K562 (cell line): ENCODE results near the gene ERO1B. TPM values are rescaled to one million over a fixed set of nuclear protein-coding genes. Genes with fewer than 3 reads are reported as not detected.

Source experiments
- ATAC-seq: fragments of 200-7000 bp; cut with Tn5 transposase; 3 replicates; pipeline ENCODE4 v1.9.1; 2020; ENCODE audit warnings: moderate library complexity
- BruUV-seq: library from RNA; stranded (reverse); fragments of 400-500 nt; replicated peaks from 2 replicates; lab custom pipeline; 2021; lab: Mats Ljungman, UMichigan
- CTCF ChIA-PET: fragments of 300-600 bp; formaldehyde crosslinking; extraction: SDS; loops from one replicate; lab custom pipeline; 2021; ENCODE audit warnings: low intra/inter-chr PET ratio; lab: Yijun Ruan, JAX
- POLR2A ChIA-PET: fragments of 300-600, 350-650 bp; sonication (Branson Sonifier 250); formaldehyde crosslinking; extraction: SDS; loops from one replicate; lab custom pipeline; 2021; ENCODE audit warnings: antibody characterized with exemption, inconsistent platforms; lab: Yijun Ruan, JAX
- DNase-seq, 4 experiments: peaks; one replicate each; pipeline versions ENCODE4 v3.0.0 to v3.0.0-alpha.2; 2011 to 2018; ENCODE audit warnings: low spot score in 3 of 4, mixed read lengths in 3 of 4; ENCODE audit errors: extremely low read depth in 1 of 4
- FAIRE-seq: peaks from 2 replicates; lab custom pipeline; 2011; peaks lifted over from hg19 to GRCh38; lab: Jason Lieb, UNC
- H2AFZ ChIP-seq: 2 replicates; pipeline ENCODE4 v1.6.0; 2011; ENCODE audit warnings: low read depth, low read length, control low read depth, inconsistent platforms
- H3K27ac ChIP-seq: fragments of 200-600 bp; 3 replicates; pipeline ENCODE4 v1.8.0; 2011; ENCODE audit warnings: low read depth, mild to moderate bottlenecking, control low read depth, inconsistent platforms, low read length, moderate library complexity, mixed read lengths; ENCODE audit errors: extremely low read depth
- H3K27me3 ChIP-seq, 2 experiments: fragments of 300-600 bp in 1 of 2; 2 replicates in 1 of 2; 3 replicates in 1 of 2; pipeline versions ENCODE4 v1.6.0 to v1.8.0; 2011; ENCODE audit warnings: inconsistent platforms in 2 of 2, low read length in 2 of 2, mild to moderate bottlenecking in 1 of 2, mixed read lengths in 1 of 2, moderate library complexity in 1 of 2; ENCODE audit not compliant: control insufficient read depth in 2 of 2, insufficient read depth in 2 of 2
- H3K36me3 ChIP-seq: fragments of 300-600 bp; 3 replicates; pipeline ENCODE4 v1.8.0; 2011; ENCODE audit warnings: mild to moderate bottlenecking, low read length, inconsistent platforms; ENCODE audit not compliant: control insufficient read depth, insufficient read depth
- H3K4me1 ChIP-seq, 2 experiments: fragments of 200-600 bp in 1 of 2; replicated peaks in 1 of 2; 2 replicates in 1 of 2; 3 replicates in 1 of 2; pipeline versions ENCODE4 v1.5.1 to v1.8.0; 2011; ENCODE audit warnings: inconsistent platforms in 2 of 2, low read length in 2 of 2, mild to moderate bottlenecking in 1 of 2, mixed read lengths in 1 of 2, moderate library complexity in 1 of 2; ENCODE audit not compliant: control insufficient read depth in 2 of 2, insufficient read depth in 2 of 2
- H3K4me2 ChIP-seq: 2 replicates; pipeline ENCODE4 v1.6.1; 2011; ENCODE audit warnings: low read length, control low read depth, inconsistent platforms, mixed read lengths; ENCODE audit not compliant: insufficient read depth
- H3K4me3 ChIP-seq: fragments of 200-600 bp; sonication (generic), shearing (Covaris generic); 2 replicates; pipeline ENCODE4 v1.5.1; 2016; ENCODE audit warnings: control low read depth, inconsistent platforms
- H3K79me2 ChIP-seq: fragments of 200-600 bp; 3 replicates; pipeline ENCODE4 v1.8.0; 2011; ENCODE audit warnings: low read length, inconsistent platforms; ENCODE audit not compliant: control insufficient read depth, insufficient read depth
- H3K9ac ChIP-seq, 2 experiments: 2 replicates each; pipeline versions ENCODE4 v1.6.0 to v1.6.1; 2011; ENCODE audit warnings: low read depth in 2 of 2, low read length in 2 of 2, control low read depth in 1 of 2, inconsistent platforms in 1 of 2, mild to moderate bottlenecking in 1 of 2, mixed read lengths in 1 of 2; ENCODE audit not compliant: insufficient read depth in 1 of 2
- H3K9me1 ChIP-seq: one replicate; pipeline ENCODE4 v1.6.0; 2011; ENCODE audit warnings: inconsistent platforms, mild to moderate bottlenecking, low read length, moderate library complexity; ENCODE audit not compliant: control insufficient read depth, insufficient read depth
- H3K9me3 ChIP-seq: replicated peaks from 2 replicates; pipeline ENCODE4 v1.5.1; 2011; ENCODE audit warnings: low read depth, low read length, inconsistent platforms; ENCODE audit not compliant: control insufficient read depth, insufficient read depth
- H4K20me1 ChIP-seq: replicated peaks from 2 replicates; pipeline ENCODE4 v1.6.1; 2011; ENCODE audit warnings: low read length, inconsistent platforms, mixed read lengths; ENCODE audit not compliant: control insufficient read depth, insufficient read depth
- ARID4B ChIP-seq: sonication (generic); formaldehyde crosslinking; IDR thresholded peaks from 2 replicates; pipeline ENCODE4 v1.8.0; 2022; ENCODE audit warnings: mild to moderate bottlenecking, missing genetic modification reagents
- CBX1 ChIP-seq: sonication (generic); IDR thresholded peaks from 2 replicates; pipeline ENCODE4 v1.6.1; 2016; ENCODE audit warnings: antibody characterized with exemption, low read depth, mild to moderate bottlenecking
- CREM ChIP-seq: IDR thresholded peaks from 2 replicates; pipeline ENCODE4 v1.6.1; 2014; ENCODE audit warnings: antibody characterized with exemption, low read depth
- ELF1 ChIP-seq: fragments of 200-800 bp; sonication (Bioruptor generic); IDR thresholded peaks from 2 replicates; pipeline ENCODE4 v1.6.1; 2016; ENCODE audit warnings: missing genetic modification characterization, missing compliant biosample characterization
- FOXA3 ChIP-seq, 2 experiments: fragments of 450-650 bp in 1 of 2; sonication (generic) in 1 of 2; formaldehyde crosslinking; IDR thresholded peaks in 1 of 2; conservative IDR thresholded peaks in 1 of 2; 2 replicates each; pipeline versions ENCODE4 v1.4.0 to v1.8.0; 2020 to 2022; ENCODE audit warnings: mild to moderate bottlenecking in 2 of 2, missing genetic modification reagents in 1 of 2
- FOXP1 ChIP-seq: sonication (generic); formaldehyde crosslinking; IDR thresholded peaks from 2 replicates; pipeline ENCODE4 v1.8.0; 2022; ENCODE audit warnings: mild to moderate bottlenecking, missing genetic modification reagents
- JUN ChIP-seq, 2 experiments: sonication (generic) in 1 of 2; formaldehyde crosslinking in 1 of 2; IDR thresholded peaks; 2 replicates each; pipeline versions ENCODE4 v1.6.1 to v1.8.0; 2012 to 2022; ENCODE audit warnings: borderline replicate concordance in 2 of 2, mild to moderate bottlenecking in 2 of 2, improper control_type of control experiment in 1 of 2, low read depth in 1 of 2, low read length in 1 of 2, missing genetic modification reagents in 1 of 2
- KLF6 ChIP-seq: fragments of 250-450 bp; sonication (Bioruptor Pico); IDR thresholded peaks from 2 replicates; pipeline ENCODE4 v1.4.0; 2020; ENCODE audit warnings: mild to moderate bottlenecking, moderate library complexity, borderline replicate concordance
- PCBP1 ChIP-seq: fragments of 200-400 bp; formaldehyde crosslinking; IDR thresholded peaks from 2 replicates; pipeline ENCODE4 v1.6.1; 2018; ENCODE audit warnings: mild to moderate bottlenecking, low read depth, low read length; ENCODE audit not compliant: poor library complexity, severe bottlenecking
- POLR2H ChIP-seq: IDR thresholded peaks from 2 replicates; pipeline ENCODE4 v1.6.1; 2016; ENCODE audit warnings: missing genetic modification characterization, low read depth, mild to moderate bottlenecking, control low read depth, missing compliant biosample characterization, moderate library complexity
- SLC30A9 ChIP-seq: fragments of 250-450 bp; sonication (Bioruptor Pico); IDR thresholded peaks from 2 replicates; pipeline ENCODE4 v1.8.0; 2022; ENCODE audit warnings: mild to moderate bottlenecking, moderate library complexity
- U2AF2 ChIP-seq: fragments of 200-400 bp; formaldehyde crosslinking; optimal IDR thresholded peaks from 2 replicates; pipeline ENCODE3; 2017; ENCODE audit warnings: low read depth, mild to moderate bottlenecking, low read length
- YY1 ChIP-seq, 3 experiments: IDR thresholded peaks; 2 replicates each; pipeline ENCODE4 v1.6.1; 2011; ENCODE audit warnings: low read length in 2 of 3, mild to moderate bottlenecking in 2 of 3, moderate library complexity in 2 of 3, borderline replicate concordance in 1 of 3, control low read depth in 1 of 3, low read depth in 1 of 3; ENCODE audit not compliant: insufficient read depth in 3 of 3, insufficient replicate concordance in 2 of 3, control insufficient read depth in 1 of 3, insufficient read length in 1 of 3; ENCODE audit errors: extremely low read depth in 1 of 3
- WGBS: fragments of 100-300 bp; shearing (Covaris generic); methylation state at CpG from one replicate; pipeline ENCODE4 v1.1.6; 2016; ENCODE audit warnings: low coverage, mixed read lengths; ENCODE audit not compliant: insufficient coverage; ENCODE audit errors: missing lambda C conversion rate; 5-methylcytosine and 5-hydroxymethylcytosine counted together
- in situ Hi-C: fragments of 300-500 bp; cut with MboI; formaldehyde crosslinking; loops from 4 replicates; pipeline ENCODE4 v1.15.0; 2018; ENCODE audit warnings: inconsistent platforms, mixed read lengths
- intact Hi-C: fragments of 100-400 bp; cut with micrococcal nuclease; formaldehyde crosslinking; loops from 2 replicates; pipeline ENCODE4 v1.14.2; 2022
- polyA plus RNA-seq, 8 experiments: library from polyadenylated mRNA; depleted of rRNA in 4 of 8; stranded (reverse) in 5 of 8; unstranded in 3 of 8; fragments of >200 nt; fragmentation: Nextera tagmentation in 2 of 8; fragmentation: Illumina TruSeq in 1 of 8; extraction: Ambion mirVana in 2 of 8; extraction: Trizol in 1 of 8; gene quantifications; 2 replicates each; pipeline versions ENCODE4 v1.2.1 to v1.2.3, GENCODE V29; 2011 to 2014; ENCODE audit warnings: inconsistent platforms in 1 of 8, missing spikeins in 1 of 8
- total RNA-seq, 7 experiments: library from RNA; depleted of rRNA in 6 of 7; stranded (reverse); fragments of >200 nt in 6 of 7; fragmentation: Illumina TruSeq in 2 of 7; extraction: Trizol in 2 of 7; gene quantifications; 2 replicates each; pipeline versions ENCODE4 v1.2.1 to v1.2.3, GENCODE V29; 2011 to 2021; ENCODE audit warnings: low replicate concordance in 1 of 7

The ERO1B gene
- total and polyA plus RNA-seq, 9 of the 15 experiments (the other 6 are each of a cell fraction or from before 2014, with no cell fraction given) = 0.59 to 6.4 (median 4.2) TPM

GRCh38 chr1:236179634-236180033 is 102.1 kb downstream of the ERO1B start (continued):
- TF ChIP-seq POLR2H (no peak), CBX1 (no peak), YY1 (IDR thresholded peaks at IDR 0.05; ENCODE audit: borderline replicate concordance in 1 of 3, control insufficient read depth in 1 of 3, extremely low read depth in 1 of 3, insufficient read depth in 3 of 3, insufficient read length in 1 of 3, insufficient replicate concordance in 2 of 3, low read depth in 1 of 3, low read length in 2 of 3) (no peak)

GRCh38 chr1:236176337-236177336 is 105.1 kb downstream of the ERO1B start:
- Histone ChIP-seq H3K27ac (no peak overlapping the region), H3K4me2 (no peak overlapping the region), H3K9ac (no peak overlapping the region), H3K4me3 (no peak overlapping the region), H2AFZ (no peak overlapping the region), H3K9me1 (no peaks in the 10 kb centered on the region), H3K4me1 (no peaks in the 10 kb centered on the region), H3K79me2 (no peaks in the 10 kb centered on the region), H3K9me3 (no peaks in the 10 kb centered on the region), H3K27me3 (peaks cover 43 to 57% of the 10 kb centered on the region in 2 experiments), H4K20me1 (no peaks in the 10 kb centered on the region), H3K36me3 (no peaks in the 10 kb centered on the region)
- ChIA-PET POLR2A (interaction anchor here (0.7 to 1.0 kb wide), 3 partner anchors 10 to 295 kb away, joined by 3 read pairs; no protein-coding TSS in a partner anchor), CTCF (no interaction called here)
- peak; percentile 61 for ATAC-seq
- 2% methylated on average over 18 of the region's 18 CpGs for WGBS
- intact Hi-C loops = no loop called here
- BruUV-seq = no TSS peak
- in situ Hi-C loops = no loop called here
- no peak for FAIRE-seq
- DNase-seq = peak in 2 of 4 experiments; percentile 4 to 5
- TF ChIP-seq FOXA3 (CRISPR knock-in tag; conservative IDR thresholded peaks at IDR 0.05 in 1 of 2, IDR thresholded peaks at IDR 0.05 in 1 of 2) = no peak
- no peak for TF ChIP-seq U2AF2
- no peak for TF ChIP-seq ARID4B (CRISPR knock-in tag)
- no peak for TF ChIP-seq PCBP1
- no peak for TF ChIP-seq FOXP1 (CRISPR knock-in tag)
- TF ChIP-seq CREM = 0 out of 2 replicates have a peak, but pooled peaks have one; percentile 45
- 0 out of 2 replicates have a peak, but pooled peaks have one; percentile 20 for TF ChIP-seq JUN (IDR thresholded peaks at IDR 0.05; ENCODE audit: borderline replicate concordance, low read depth, low read length)
- TF ChIP-seq JUN (CRISPR knock-in tag; IDR thresholded peaks at IDR 0.05; ENCODE audit: borderline replicate concordance) = no peak
- no peak for TF ChIP-seq SLC30A9
- no peak for TF ChIP-seq KLF6 (CRISPR knock-in tag)
- no peak for TF ChIP-seq ELF1 (tag)
